Measurements from ENCODE around the gene LRMDA. TPM values are rescaled to one million over a fixed set of nuclear protein-coding genes. Genes with fewer than 3 reads are reported as not detected.

LRMDA gene
- total RNA-seq, 2 experiments from 2014 or later: not detected

DNA sequence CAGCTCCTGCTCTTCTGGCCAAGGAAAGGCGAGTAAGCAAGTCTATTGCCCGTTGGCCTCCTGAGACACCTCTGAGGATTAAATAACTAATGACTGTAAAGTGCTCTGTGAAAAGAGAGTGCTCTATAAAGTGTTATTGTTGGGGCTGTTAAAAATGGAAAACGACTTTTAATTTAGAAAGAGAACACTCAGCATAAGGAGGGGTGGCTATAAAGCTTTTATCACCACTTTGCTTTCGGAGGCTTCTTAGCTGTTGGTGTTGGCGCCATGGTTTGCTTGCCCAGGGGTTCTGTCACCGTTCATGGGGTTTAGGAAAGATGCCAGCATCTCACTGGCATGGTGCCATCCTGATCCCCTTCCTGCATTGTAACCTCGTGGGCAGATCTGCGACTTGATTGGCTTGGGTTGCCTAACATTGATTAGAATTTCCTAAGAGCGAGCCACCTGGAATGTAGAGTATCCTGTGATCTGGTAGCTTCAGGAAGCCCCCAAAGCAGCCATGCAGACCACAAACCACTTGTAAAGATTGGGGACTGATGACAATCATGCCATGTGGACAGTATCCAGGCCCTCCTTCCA lies 509.9 kb downstream of the LRMDA start:
- no peaks in the 10 kb centered on the region for H3K27me3 Mint-ChIP-seq
- no peaks in the 10 kb centered on the region for H3K9me3 Mint-ChIP-seq
- no peak for DNase-seq
- no peak overlapping the region for H3K27ac Mint-ChIP-seq
- POLR2A ChIA-PET: no interaction called here
- H3K36me3 Mint-ChIP-seq: no peaks in the 10 kb centered on the region
- H3K4me1 Mint-ChIP-seq: no peaks in the 10 kb centered on the region
- no peak overlapping the region for H3K4me3 Mint-ChIP-seq
- no peak for ATAC-seq (ENCODE audit: low read depth)

DNA sequence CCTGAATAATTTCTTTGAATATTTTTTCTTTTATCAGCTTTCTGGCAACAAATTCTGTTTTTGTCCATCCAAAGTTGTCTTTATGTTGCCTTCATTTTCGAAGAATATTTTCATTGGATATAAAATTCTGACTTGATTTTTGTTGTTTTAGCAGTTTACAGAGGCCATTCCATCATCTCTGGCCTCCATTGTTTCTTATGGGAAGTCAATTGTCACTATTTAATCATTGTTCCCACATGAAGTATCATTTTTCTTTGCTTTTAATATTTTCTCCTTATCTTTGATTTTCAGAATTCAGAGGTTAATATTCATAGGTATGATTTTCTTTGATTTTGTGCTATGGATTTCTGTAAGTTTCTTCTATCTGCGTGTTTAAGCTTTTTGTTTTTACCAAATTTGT lies 512.6 kb downstream of the LRMDA start:
- no peak overlapping the region for H3K4me3 Mint-ChIP-seq
- no peaks in the 10 kb centered on the region for H3K36me3 Mint-ChIP-seq
- POLR2A ChIA-PET: no interaction called here
- H3K9me3 Mint-ChIP-seq: no peaks in the 10 kb centered on the region
- H3K27ac Mint-ChIP-seq: no peak overlapping the region
- ATAC-seq (ENCODE audit: low read depth) (no peak), DNase-seq (no peak)
- no peaks in the 10 kb centered on the region for H3K27me3 Mint-ChIP-seq
- H3K4me1 Mint-ChIP-seq: no peaks in the 10 kb centered on the region

DNA sequence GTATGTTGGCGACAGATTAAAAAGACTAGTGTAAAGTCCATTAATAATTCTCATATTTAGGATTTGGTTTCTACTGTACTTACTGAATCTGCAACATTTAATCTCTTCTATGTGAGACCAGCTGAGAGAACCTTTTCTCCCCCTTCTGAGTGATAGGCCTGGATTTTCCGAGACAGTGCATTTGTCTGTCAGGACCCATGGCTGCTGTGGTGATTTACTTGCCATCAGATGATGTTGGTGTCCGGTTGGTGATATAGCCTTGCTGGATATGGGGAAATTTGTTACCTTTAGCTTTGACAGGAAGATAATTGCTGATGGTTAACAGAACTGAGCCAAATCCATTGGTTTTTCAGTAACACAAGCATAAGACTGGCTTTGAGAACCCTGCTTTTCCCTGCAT lies 517.2 kb downstream of the LRMDA start:
- POLR2A ChIA-PET: no interaction called here
- DNase-seq: no peak
- H3K36me3 Mint-ChIP-seq: no peaks in the 10 kb centered on the region
- no peaks in the 10 kb centered on the region for H3K4me1 Mint-ChIP-seq
- H3K27me3 Mint-ChIP-seq: no peaks in the 10 kb centered on the region
- H3K9me3 Mint-ChIP-seq: no peaks in the 10 kb centered on the region
- ATAC-seq (ENCODE audit: low read depth): no peak
- H3K27ac Mint-ChIP-seq: no peak overlapping the region
- no peak overlapping the region for H3K4me3 Mint-ChIP-seq

DNA sequence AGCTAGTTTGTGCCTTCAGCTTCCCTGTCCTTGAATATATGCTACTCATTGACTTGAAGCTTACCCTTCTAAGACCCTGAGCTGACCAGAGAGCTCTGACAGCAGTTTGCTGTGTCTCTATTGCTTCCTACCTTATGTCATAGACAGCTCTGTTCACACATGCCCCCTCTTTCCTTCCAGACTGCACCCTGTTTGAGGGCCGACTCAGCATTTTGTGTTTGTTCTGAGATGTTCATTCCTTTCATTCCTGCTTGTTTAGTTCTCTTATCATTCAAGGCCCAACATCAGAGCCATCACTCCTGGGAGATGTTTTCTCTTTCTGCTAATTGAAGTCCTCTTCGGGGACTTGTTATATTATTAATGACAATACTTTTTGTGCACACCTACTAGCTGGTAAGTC lies 518.9 kb downstream of the LRMDA start:
- no peak overlapping the region for H3K4me3 Mint-ChIP-seq
- no peaks in the 10 kb centered on the region for H3K9me3 Mint-ChIP-seq
- POLR2A ChIA-PET: no interaction called here
- no peak overlapping the region for H3K27ac Mint-ChIP-seq
- no peaks in the 10 kb centered on the region for H3K4me1 Mint-ChIP-seq
- DNase-seq (no peak), ATAC-seq (ENCODE audit: low read depth) (no peak)
- H3K36me3 Mint-ChIP-seq: no peaks in the 10 kb centered on the region
- no peaks in the 10 kb centered on the region for H3K27me3 Mint-ChIP-seq

DNA sequence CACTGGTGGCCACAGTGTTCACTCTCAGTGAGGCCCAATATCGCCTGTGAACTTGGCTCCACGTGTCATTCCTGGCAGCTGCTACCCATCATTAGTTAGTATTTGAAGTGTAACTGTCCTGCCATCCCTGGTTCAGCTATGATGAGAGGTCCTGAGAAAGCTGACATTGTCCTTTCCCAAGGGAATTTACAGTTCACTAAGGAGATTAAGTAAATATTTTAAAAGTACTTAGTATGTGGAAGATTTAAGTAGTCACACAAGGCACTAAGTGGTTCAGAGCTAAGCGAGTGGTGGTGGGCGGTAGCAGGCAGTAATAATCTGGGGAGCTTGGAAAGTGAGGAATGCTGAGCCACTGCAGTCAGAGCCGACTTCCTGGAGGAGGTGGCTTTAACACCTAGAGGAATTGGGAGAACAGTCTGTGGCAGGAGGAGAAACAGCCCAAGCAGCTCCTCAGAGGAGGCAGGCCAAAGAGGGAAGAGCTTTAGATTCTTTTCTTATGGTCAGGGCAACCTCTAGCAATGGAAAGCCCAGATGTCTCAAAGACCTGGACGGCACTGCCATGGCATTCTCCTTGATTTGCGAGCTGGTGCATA lies 519.7 kb downstream of the LRMDA start:
- no peaks in the 10 kb centered on the region for H3K36me3 Mint-ChIP-seq
- H3K4me3 Mint-ChIP-seq: no peak overlapping the region
- no peaks in the 10 kb centered on the region for H3K9me3 Mint-ChIP-seq
- ATAC-seq (ENCODE audit: low read depth): no peak
- POLR2A ChIA-PET: no interaction called here
- H3K27me3 Mint-ChIP-seq: no peaks in the 10 kb centered on the region
- no peaks in the 10 kb centered on the region for H3K4me1 Mint-ChIP-seq
- DNase-seq: no peak
- no peak overlapping the region for H3K27ac Mint-ChIP-seq

DNA sequence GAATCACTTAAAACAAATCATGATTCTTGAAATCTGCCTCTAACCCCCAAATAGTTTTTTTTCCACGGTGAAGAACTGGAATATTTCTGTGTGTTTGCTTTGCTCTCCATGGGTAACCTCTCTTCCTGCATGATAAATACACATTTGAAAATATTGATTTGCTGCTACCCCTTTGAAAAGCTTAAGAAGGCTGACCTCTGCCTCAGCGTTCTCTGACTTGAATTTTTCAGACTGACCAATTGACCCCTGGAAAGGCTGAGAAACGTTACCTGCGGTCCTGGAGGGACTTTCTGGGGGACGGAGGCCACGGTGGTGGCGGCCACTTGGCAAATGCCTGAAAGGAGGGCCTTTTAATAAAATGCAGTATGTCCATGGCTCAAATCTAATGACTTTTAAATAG lies 520.2 kb downstream of the LRMDA start:
- ATAC-seq (ENCODE audit: low read depth) (no peak), DNase-seq (no peak)
- Mint-ChIP-seq H3K4me3 (no peak overlapping the region), H3K27ac (no peak overlapping the region), H3K9me3 (no peaks in the 10 kb centered on the region), H3K27me3 (no peaks in the 10 kb centered on the region), H3K4me1 (no peaks in the 10 kb centered on the region), H3K36me3 (no peaks in the 10 kb centered on the region)
- POLR2A ChIA-PET: no interaction called here

DNA sequence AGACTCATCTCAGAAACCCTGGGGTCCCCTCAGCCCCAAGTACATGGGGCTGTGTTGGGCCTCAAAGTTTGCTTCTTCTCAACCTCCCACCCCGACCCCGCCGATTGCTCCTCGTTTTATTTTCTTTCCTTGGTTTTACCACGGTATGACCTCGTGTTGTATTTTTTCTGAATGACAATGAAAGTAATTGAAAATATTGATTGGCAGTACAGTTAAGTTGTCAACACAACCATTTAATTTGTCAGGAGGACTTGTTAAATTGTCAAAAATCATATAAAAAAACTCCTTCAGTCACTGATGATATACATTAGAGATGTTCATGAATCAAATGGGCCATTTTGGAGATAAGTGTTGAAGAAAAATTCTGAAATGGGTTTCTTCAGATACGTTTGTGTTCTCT lies 520.7 kb downstream of the LRMDA start:
- no peaks in the 10 kb centered on the region for H3K27me3 Mint-ChIP-seq
- H3K36me3 Mint-ChIP-seq: no peaks in the 10 kb centered on the region
- H3K4me1 Mint-ChIP-seq: no peaks in the 10 kb centered on the region
- no peaks in the 10 kb centered on the region for H3K9me3 Mint-ChIP-seq
- DNase-seq: no peak
- H3K27ac Mint-ChIP-seq: no peak overlapping the region
- POLR2A ChIA-PET: no interaction called here
- H3K4me3 Mint-ChIP-seq: no peak overlapping the region
- ATAC-seq (ENCODE audit: low read depth): no peak

DNA sequence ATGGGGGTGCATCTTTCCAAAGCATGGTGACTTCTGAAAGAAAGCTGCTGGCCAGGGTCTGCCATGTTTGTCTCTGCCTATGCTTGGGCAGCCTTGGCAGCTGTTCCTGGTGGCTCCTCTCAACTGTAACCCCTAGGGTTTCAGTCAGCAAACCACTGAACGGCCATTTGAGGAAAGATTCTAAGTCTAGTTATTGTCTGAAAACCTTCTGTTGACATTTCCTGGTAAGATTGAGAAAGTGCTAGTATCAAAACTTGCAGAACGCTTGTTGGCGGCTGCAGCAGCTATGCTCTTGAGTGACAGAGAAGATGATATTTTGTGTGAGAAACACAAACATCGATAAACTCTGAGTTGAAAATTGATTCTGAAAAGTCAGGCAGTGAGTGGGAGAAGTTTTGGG lies 523.1 kb downstream of the LRMDA start:
- Mint-ChIP-seq H3K9me3 (no peaks in the 10 kb centered on the region), H3K4me3 (no peak overlapping the region), H3K27me3 (no peaks in the 10 kb centered on the region), H3K27ac (no peak overlapping the region), H3K36me3 (no peaks in the 10 kb centered on the region), H3K4me1 (no peaks in the 10 kb centered on the region)
- POLR2A ChIA-PET: no interaction called here
- no peak for DNase-seq
- no peak for ATAC-seq (ENCODE audit: low read depth)

DNA sequence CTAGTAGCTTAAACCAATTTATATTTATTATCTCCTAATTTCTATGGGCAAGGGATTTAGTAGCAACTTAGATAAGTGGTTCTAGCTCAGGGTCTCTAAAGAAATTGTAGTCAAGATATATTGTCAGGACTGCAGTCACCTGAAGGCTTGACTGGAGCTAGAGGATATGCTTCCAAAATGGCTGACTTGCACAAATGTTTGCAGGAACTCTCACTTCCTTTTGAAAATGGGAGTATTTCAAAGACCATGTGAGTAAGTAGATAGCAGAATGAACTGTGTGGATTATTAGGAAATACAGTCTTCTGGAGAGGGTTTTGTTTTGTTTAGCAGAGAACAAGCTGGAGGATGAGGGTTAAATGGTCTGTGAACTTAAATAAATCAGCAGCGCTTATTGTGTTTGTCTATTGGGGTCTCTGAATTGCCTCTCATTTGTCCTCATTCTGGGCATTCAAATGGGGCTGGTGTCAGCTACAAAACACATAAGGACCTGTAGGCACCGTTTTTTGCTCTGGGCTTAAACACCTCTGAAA lies 524.6 kb downstream of the LRMDA start:
- no peaks in the 10 kb centered on the region for H3K9me3 Mint-ChIP-seq
- ATAC-seq (ENCODE audit: low read depth) (no peak), DNase-seq (no peak)
- POLR2A ChIA-PET: no interaction called here
- H3K36me3 Mint-ChIP-seq: no peaks in the 10 kb centered on the region
- H3K4me1 Mint-ChIP-seq: no peaks in the 10 kb centered on the region
- H3K4me3 Mint-ChIP-seq: no peak overlapping the region
- H3K27ac Mint-ChIP-seq: no peak overlapping the region
- no peaks in the 10 kb centered on the region for H3K27me3 Mint-ChIP-seq

DNA sequence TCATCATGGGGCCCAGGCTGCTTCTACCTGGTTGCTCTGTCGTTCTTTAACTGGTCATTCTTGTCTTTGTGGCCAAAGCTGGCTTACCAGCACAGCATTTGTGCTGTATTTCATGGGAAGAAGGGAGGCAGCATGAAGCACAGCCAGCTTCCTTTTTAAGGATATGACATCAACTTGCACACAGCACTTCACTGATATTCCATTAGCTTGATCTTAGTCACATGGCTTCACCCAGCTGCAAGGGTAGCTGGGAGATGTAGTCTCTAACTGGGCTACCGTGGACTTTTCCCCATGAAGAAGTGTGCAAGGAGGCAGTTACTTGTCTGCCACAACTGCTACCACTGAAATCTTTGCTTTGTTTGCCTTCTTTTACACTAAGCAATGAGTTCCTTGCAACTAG lies 525.2 kb downstream of the LRMDA start:
- H3K27me3 Mint-ChIP-seq: no peaks in the 10 kb centered on the region
- no peak overlapping the region for H3K27ac Mint-ChIP-seq
- ATAC-seq (ENCODE audit: low read depth) (no peak), DNase-seq (no peak)
- no peaks in the 10 kb centered on the region for H3K9me3 Mint-ChIP-seq
- no peaks in the 10 kb centered on the region for H3K36me3 Mint-ChIP-seq
- POLR2A ChIA-PET: no interaction called here
- H3K4me3 Mint-ChIP-seq: no peak overlapping the region
- no peaks in the 10 kb centered on the region for H3K4me1 Mint-ChIP-seq

DNA sequence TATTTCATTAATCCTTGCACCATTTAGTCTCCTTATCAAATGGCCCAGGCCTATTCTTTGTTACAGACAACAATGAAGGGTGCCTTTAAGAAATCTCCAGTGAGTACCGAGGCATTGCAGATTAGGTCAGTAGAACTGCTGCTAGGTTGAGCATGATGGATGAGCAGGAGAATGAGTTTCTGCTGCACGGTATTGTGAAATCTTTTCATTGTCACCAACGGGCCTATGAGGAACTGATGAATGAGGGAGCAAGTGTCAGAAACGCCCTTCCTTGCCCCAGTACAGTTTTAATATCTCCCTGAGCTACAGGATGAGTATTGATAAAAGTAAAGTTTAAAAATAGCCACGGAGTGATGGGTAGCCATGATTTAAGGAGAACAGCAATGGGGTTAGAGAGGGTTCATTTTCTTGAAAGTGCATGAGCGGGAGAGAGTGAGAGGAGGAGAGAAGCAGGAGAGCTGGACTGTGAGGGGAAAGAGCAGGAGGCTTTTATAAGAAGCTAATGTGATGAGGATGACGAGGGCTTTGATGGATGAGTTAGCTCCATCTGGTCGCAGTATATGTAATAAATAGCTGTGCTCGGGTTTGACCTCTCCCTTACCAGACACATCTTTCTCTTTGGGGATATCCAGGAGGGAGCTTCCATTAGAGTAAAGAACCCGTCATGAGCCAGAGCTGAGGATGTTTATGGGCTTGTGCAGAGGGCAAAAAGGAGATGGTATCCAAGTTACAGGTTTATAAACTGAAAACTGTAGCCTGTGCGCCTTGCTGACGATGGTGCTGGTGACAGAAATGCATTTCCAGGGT lies 526.1 kb downstream of the LRMDA start:
- Mint-ChIP-seq H3K4me3 (no peak overlapping the region), H3K27ac (no peak overlapping the region), H3K36me3 (no peaks in the 10 kb centered on the region), H3K9me3 (no peaks in the 10 kb centered on the region), H3K27me3 (no peaks in the 10 kb centered on the region), H3K4me1 (no peaks in the 10 kb centered on the region)
- DNase-seq (no peak), ATAC-seq (ENCODE audit: low read depth) (no peak)
- POLR2A ChIA-PET: no interaction called here

DNA sequence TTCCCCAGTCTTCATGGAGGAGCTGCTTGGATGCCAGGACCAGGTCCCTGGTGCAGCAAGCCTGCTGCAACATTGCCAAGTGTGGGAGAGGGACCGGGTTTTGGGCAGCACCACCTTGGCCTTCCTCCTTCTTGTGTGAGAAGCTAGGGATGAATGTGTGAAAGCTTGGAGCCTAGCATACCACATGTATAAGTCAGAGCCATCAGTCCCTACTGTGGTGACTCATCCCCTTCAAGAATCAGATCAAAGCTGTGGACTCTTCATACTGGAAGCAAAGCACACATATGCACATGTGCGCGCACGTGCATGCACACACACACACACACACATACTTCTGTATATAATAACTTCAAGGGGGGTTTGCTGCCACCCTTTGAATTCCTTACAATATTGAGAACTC lies 527.8 kb downstream of the LRMDA start:
- H3K9me3 Mint-ChIP-seq: no peaks in the 10 kb centered on the region
- DNase-seq: no peak
- H3K27me3 Mint-ChIP-seq: no peaks in the 10 kb centered on the region
- ATAC-seq (ENCODE audit: low read depth): no peak
- POLR2A ChIA-PET: no interaction called here
- no peaks in the 10 kb centered on the region for H3K36me3 Mint-ChIP-seq
- H3K4me1 Mint-ChIP-seq: no peaks in the 10 kb centered on the region
- no peak overlapping the region for H3K4me3 Mint-ChIP-seq
- no peak overlapping the region for H3K27ac Mint-ChIP-seq

DNA sequence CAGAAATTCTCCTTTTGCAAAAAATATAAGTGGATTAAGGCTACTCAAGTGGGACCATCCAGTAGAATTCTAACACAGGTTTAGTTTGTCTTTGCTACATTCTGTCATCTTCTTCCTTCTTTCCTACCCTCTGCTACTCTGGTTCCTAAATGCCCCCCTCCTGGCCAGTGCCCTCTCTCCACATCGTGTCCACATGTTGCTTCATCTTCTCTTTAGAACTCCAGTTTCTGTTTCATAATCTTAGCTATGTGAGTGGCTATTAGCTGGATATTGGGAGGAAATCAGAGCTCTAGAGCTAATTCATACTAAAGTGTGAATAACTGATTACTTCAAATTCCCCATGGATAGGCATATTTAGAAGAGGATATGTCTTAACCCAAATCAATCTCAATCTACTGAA lies 528.5 kb downstream of the LRMDA start:
- Mint-ChIP-seq H3K27me3 (no peaks in the 10 kb centered on the region), H3K4me1 (no peaks in the 10 kb centered on the region), H3K4me3 (no peak overlapping the region), H3K27ac (no peak overlapping the region), H3K36me3 (no peaks in the 10 kb centered on the region), H3K9me3 (no peaks in the 10 kb centered on the region)
- POLR2A ChIA-PET: no interaction called here
- ATAC-seq (ENCODE audit: low read depth) (no peak), DNase-seq (no peak)

DNA sequence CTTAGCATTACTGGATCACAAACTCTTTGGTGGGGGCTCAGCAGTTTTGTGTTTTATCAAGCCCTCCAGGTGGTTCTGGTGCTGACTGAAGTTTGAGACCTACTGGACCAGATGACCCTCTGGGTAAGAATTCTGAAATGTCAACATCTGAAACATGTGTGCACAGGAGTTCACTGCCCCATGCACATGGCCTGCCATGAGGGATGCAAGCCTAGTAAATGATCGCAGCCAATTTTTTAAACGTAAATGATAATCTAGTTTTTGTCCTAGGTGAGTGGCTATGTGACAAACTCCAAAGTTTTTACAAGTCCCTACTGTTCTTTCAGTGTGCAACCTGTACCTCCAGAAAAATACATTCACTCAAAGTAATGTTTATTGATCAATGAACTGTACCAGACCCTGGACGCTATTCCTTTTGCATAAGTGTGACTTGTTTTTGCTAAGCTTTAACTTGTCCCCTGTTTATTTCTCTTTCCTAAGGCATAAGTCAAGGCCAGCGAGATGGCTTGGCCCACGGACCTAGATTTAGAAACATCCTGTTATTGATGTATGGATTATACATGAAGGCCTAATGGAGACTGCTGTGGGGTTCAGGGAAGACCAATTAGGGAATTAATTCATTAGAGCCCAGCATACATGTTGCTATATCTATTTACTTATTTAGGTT lies 531.1 kb downstream of the LRMDA start:
- no peak overlapping the region for H3K27ac Mint-ChIP-seq
- no peaks in the 10 kb centered on the region for H3K9me3 Mint-ChIP-seq
- no peaks in the 10 kb centered on the region for H3K36me3 Mint-ChIP-seq
- POLR2A ChIA-PET: no interaction called here
- H3K27me3 Mint-ChIP-seq: peaks cover 2% of the 10 kb centered on the region
- no peaks in the 10 kb centered on the region for H3K4me1 Mint-ChIP-seq
- ATAC-seq (ENCODE audit: low read depth): no peak
- no peak for DNase-seq
- H3K4me3 Mint-ChIP-seq: no peak overlapping the region
